Endothelial cell (in vitro differentiated cells): ENCODE results near the gene MFRP. TPM values are rescaled to one million over a fixed set of nuclear protein-coding genes. Genes with fewer than 3 reads are reported as not detected.
A peak's percentile ranks its signal among the peaks of the same experiment; 100 is the strongest.

Experiments used
- DNase-seq: peaks from one replicate; pipeline ENCODE4 v3.0.0; 2021; ENCODE audit warnings: low spot score
- H3K27ac Mint-ChIP-seq: one replicate; pipeline ENCODE4 v1.8.0; 2021; ENCODE audit warnings: mixed read lengths, inconsistent platforms; ENCODE audit not compliant: unreplicated experiment
- H3K27me3 Mint-ChIP-seq: one replicate; pipeline ENCODE4 v1.8.0; 2021; ENCODE audit warnings: mild to moderate bottlenecking, moderate library complexity, mixed read lengths, inconsistent platforms; ENCODE audit not compliant: unreplicated experiment
- H3K36me3 Mint-ChIP-seq: one replicate; pipeline ENCODE4 v1.8.0; 2021; ENCODE audit warnings: mild to moderate bottlenecking, low read depth, mixed read lengths, inconsistent platforms; ENCODE audit not compliant: unreplicated experiment
- H3K4me1 Mint-ChIP-seq: one replicate; pipeline ENCODE4 v1.8.0; 2021; ENCODE audit warnings: mild to moderate bottlenecking, mixed read lengths, inconsistent platforms; ENCODE audit not compliant: unreplicated experiment
- H3K4me3 Mint-ChIP-seq: one replicate; pipeline ENCODE4 v1.8.0; 2021; ENCODE audit warnings: mild to moderate bottlenecking, mixed read lengths, inconsistent platforms; ENCODE audit not compliant: unreplicated experiment
- H3K9me3 Mint-ChIP-seq: one replicate; pipeline ENCODE4 v1.8.0; 2021; ENCODE audit warnings: mixed read lengths, inconsistent platforms; ENCODE audit not compliant: unreplicated experiment
- CTCF ChIP-seq: fragments of 200-600 bp; sonication (generic); IDR thresholded peaks from one replicate; pipeline ENCODE4 v1.5.0; 2021; ENCODE audit warnings: antibody characterized with exemption; ENCODE audit not compliant: unreplicated experiment
- total RNA-seq: library from RNA; stranded (reverse); fragmentation: NEBNext Ultra II Directional; extraction: Animal tissue kit (Norgen Biotek cat#: 25700); gene quantifications from one replicate; pipeline ENCODE4 v1.2.1, GENCODE V29; 2021; ENCODE audit not compliant: unreplicated experiment

MFRP gene
- total RNA-seq, 1 donor from 2014 or later: 0.13 TPM

GRCh38 chr11:119365071-119365591 is 18.6 kb upstream of the MFRP start:
- H3K36me3 Mint-ChIP-seq: peaks cover 3% of the 10 kb centered on the region
- H3K9me3 Mint-ChIP-seq: no peaks in the 10 kb centered on the region
- DNase-seq: no peak
- H3K27me3 Mint-ChIP-seq: peaks cover 18% of the 10 kb centered on the region
- no peak overlapping the region for H3K4me3 Mint-ChIP-seq
- peaks cover 9% of the 10 kb centered on the region for H3K4me1 Mint-ChIP-seq
- TF ChIP-seq CTCF: no peak
- H3K27ac Mint-ChIP-seq: no peak overlapping the region

DNA sequence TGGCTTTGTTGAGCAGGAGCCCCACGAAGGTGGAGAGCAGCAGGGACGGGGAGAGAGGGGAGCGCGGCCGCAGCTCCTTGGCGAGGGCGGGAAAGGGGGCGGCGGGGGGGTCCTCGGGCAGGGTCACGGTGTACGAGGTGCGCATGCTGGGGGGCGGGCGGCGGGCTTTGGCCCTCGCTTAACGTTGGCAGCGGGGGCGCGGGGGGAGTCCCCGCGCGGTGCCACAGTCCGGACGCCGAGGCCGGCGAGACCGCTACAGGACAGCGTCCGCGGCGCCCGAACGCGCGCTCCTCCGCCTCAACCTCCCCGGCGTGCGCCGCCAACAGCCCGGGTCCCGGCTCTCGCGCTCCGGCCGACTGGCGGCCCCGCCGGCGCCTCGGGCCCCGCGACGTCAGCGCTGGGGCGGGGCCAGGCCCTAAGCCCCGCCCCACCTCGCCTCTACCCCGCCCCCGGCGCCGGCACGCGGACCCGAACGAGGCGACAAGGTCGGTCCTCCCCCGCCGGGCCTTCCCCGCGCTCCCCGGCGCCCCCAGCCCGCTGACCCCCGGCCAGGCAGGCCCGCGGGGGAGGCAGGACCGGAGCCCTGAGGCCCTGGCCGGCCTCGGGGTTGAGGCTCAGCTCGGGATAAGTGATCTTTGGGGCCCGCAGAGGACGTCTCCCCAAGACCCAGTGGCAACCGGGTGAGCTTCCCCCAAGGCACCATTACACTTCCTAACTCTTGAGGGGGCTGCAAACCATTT is 17.5 kb upstream of the MFRP start:
- Mint-ChIP-seq H3K36me3 (peaks cover 3% of the 10 kb centered on the region), H3K4me3 (no peak overlapping the region), H3K9me3 (no peaks in the 10 kb centered on the region), H3K4me1 (peaks cover 5% of the 10 kb centered on the region), H3K27me3 (peaks cover 18% of the 10 kb centered on the region), H3K27ac (no peak overlapping the region)
- TF ChIP-seq CTCF: no peak
- peak; percentile 70 for DNase-seq

- Mint-ChIP-seq H3K9me3 (no peaks in the 10 kb centered on the region), H3K4me3 (no peak overlapping the region), H3K27ac (no peak overlapping the region), H3K27me3 (peaks cover 18% of the 10 kb centered on the region), H3K4me1 (peaks cover 5% of the 10 kb centered on the region), H3K36me3 (peaks cover 3% of the 10 kb centered on the region)
- DNase-seq: no peak
- no peak for TF ChIP-seq CTCF
Observed at GRCh38 chr11:119363081-119363850, 16.8 kb upstream of the MFRP start.

DNA sequence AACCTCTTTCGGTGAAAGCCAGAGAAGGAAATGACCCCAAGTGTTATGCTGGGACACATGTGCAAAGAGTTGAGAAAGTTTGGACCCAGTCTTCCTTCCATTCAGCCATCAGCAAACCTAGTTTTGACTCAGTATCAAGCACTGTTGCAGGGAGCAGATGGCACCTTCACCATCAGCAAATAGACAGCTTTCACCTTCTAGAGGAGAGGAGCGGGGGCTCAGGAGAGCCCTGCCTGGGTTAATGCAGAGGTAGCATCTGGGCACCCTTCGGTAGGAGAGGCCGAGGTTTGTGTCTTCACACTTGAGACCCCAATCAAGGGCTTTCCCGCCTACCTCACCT is 16.2 kb upstream of the MFRP start:
- TF ChIP-seq CTCF: no peak
- Mint-ChIP-seq H3K27me3 (peaks cover 18% of the 10 kb centered on the region), H3K4me1 (peaks cover 5% of the 10 kb centered on the region), H3K4me3 (no peak overlapping the region), H3K9me3 (no peaks in the 10 kb centered on the region), H3K36me3 (peaks cover 3% of the 10 kb centered on the region), H3K27ac (no peak overlapping the region)
- DNase-seq: no peak
